HG02981 (cell line): ENCODE measurements around the gene NDUFS6.

Source experiments
- ATAC-seq: cut with Tn5 transposase; IDR thresholded peaks from one replicate; pipeline ENCODE4 v1.9.1; 2021; ENCODE audit warnings: mild to moderate bottlenecking, moderate library complexity; ENCODE audit not compliant: unreplicated experiment

Gene NDUFS6

DNA sequence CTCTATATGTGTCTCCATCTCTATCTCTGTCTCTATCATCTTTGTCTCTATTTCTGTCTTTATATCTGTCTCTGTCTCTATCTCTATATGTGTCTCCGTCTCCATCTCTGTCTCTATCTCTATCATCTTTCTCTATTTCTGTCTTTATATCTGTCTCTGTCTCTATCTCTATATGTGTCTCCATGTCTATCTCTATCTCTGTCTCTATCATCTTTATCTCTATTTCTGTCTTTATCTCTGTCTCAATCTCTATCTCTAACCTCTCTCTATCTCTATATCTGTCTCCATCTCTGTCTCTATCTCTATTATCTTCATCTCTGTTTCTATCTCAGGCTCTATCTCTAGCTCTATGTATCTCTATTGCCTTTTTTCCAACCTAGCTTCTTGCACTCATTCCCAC lies 44.5 kb downstream of the NDUFS6 start:
- no peak for ATAC-seq

DNA sequence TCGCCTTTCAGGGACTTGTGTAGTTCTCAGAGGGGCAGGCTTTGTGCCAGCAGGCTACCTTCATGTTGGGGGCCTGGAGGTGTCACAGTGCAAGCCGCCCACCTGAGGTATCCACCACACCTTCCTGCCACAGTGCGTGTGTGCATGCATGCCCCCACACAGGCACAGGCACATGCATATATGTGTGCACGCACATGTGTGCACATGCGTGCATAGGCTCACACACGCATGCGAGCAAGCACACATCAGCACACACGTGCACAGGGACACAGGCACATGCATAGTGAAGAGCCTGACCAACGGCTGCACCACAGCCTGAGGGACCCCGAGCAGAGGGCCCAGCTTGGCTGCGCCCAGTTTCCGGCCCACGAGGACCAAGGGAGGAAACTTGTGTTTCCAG lies 45.4 kb downstream of the NDUFS6 start:
- ATAC-seq: no peak

DNA sequence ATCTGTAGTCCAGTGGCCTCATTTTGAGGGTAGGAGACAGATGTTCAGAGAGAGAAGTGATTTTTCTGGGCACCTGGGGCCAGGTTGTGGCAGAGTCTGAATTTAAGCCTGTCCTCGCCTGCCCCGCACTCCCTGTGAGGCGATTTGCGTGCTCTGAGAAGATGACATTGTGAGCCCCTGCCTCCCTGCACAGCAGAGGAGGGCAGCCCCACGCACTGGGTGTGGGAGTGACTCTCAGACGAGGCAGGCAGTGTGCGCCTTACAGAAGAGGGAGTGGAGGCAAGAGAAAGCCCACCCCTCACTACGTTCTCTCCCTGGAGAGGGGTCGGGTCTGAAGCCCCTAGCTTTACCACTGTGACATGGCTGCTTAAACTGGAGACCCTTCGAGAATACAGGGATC lies 45.8 kb downstream of the NDUFS6 start:
- no peak for ATAC-seq

DNA sequence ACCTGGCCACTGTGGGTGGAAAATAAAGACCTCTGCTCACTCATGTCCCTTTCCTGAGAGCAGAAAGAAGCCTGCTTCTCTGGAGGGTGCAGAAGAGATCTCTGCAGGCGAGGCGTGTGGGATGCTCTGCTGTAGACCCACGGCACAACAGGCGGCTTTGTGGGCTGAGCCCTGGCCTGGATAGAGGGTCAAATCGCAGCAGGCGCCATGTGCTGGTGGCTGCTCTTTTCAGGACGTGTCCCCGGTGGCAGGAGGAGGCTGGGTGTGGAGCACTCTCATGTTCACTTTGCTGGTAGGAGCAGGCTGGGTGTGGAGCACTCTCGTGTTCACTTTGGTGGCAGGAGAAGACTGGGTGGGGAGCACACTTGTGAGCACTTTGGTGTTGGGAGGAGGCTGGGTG lies 46.4 kb downstream of the NDUFS6 start:
- no peak for ATAC-seq

DNA sequence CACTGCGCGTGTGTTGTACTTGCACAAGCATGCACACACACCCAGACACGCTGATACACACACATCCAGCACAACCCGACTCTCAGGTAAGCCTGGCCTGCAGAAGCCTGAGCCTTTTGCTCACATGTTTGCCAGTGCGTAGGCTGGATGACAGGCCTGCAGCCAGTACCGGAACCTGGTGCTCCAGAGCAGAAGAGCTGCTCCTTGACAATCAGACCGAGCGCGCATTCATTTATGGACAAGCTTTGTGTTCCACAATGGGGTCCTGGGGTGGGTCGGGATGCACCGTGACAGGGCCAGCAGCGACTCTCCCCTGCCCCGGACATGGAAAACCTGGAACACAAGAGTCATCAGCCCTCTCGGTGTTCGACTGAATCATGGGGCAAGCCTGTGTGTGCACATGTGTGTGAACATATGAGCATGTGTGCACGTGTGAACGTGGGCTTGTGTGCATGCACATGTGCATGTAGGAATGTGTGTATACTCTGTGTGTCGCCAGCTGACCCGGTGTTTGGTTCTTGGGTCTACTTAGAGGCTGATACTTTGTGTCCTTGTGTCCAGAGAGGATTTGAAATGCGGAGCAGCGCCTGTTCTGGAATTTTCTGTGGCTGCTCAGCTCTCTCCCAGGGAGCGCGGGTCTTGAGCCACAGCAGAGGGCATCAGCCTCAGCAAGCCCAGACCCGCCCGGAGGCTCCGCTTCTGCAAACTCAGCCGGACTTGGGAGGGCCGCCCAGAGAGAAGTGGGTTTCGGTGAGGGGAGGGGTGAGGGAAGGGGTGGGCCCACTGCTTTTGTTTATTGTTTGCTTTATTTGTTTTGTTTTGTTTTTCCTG lies 49.3 kb downstream of the NDUFS6 start:
- no peak for ATAC-seq

DNA sequence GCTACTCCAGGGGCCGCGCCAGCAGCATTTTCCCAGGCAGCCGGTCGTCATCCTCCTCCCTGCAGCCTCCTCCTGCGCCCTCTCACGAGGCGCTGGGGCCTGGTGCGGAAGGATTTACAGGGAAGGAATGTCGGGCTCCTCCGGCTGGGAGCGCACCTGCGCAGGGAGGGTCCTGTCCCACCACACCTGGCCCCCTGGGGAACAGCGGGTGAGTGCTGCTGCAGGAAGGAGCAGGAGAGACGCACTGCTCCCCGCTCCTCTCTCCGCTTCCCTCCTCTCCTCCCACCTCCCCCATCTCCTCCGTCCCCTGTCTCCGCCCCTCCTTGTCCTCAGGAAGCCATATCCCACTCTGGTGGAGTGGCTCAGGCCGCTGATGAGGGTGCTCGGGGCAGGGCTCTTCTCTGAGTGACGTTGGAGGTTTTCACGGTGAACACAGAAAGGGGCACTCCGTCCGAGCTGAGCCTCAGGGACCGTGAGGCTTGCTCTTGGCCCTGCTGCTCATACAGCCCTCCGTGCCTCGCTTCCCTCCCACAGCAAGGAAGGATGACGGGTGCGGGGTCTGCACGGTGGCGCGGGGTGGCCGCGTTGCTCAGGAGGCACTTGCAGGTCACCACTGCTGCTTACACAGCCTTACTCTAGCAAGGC lies 50.2 kb downstream of the NDUFS6 start:
- ATAC-seq: no peak

DNA sequence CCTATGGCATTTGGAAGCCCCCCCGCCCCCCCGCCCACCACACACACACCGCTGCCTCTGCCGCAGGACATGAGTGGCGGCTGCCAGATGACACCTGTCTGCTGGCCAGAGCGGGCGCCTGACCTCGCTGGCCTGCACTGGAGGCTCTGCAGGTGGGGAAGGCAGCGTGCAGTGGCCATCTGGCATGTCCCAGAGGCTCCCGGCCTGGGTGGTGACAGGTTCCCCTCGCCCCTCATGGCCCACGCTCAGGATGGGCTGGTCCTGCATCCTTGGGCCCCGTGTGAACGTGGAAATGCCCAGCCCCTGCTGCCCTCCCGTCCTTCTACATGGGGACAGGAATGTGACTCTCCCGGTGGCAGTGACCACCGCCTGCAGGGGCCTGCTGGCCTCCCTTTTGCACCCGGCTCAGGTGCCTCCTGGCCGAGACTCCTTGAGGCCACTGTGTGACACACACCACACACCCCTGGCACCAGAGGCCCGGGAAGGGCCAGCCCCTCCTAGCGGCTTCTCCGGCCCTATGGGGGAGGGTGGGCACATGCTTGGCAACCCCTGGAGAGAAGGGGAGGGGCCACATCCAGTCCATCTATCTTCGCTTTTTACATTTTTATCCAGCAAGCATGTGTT lies 51.2 kb downstream of the NDUFS6 start:
- ATAC-seq: no peak

DNA sequence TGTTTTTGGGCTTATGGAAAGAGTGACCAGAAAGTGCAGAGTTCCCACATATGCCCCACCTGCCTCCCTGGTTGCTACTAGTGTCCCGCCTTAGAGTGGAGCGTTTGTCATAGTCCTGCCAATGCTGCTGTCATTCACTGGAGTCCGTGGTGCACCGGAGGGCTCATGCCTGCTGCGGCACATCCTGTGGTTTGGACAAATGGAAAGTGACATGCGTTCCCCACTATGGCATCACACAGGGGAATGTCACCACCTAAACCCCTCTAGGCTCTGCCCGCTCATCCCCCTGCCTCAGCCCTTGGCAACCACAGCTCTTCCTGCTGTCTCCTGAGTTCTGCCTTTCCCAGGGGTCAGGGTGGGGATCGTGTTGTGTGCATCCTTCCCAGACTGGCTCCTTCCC lies 52.3 kb downstream of the NDUFS6 start:
- no peak for ATAC-seq

DNA sequence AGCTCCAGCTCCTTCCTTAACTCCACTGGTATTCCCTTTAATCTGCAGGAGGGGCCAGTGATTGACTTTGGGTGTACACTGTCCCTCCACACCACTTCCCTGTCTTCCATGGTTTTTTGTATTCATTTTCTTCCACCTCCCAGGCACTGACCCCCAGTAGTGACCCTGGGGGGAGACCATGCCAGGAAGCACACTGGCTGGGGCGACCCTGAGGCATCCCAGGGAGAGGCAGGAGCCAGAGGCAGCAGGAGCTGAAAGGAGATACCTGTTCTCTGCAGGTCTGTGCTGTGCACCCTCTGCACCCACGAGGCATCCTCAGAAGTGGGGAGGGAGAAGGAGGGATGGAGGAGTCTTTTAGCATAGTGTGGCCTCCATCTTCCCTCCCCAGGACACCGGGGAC lies 53.9 kb downstream of the NDUFS6 start:
- no peak for ATAC-seq

DNA sequence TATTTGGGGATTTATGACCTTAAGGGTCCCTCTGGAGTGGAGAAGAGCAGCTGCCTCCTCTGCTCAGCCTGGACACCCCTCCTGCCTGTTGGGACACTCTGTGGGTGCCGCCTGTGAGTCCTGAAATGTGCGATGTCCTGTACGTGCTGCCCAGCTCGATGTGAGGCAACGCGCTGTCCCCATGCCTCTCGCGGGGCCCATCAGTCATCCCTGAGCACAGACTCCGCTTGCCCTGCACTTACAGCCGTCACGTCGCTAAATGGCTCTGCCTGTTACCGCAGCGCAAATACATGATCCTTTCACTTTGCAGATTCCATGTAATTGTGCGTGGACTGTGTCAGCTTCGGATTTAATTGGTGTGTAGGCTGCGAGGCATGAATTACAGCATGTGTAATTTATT lies 54.4 kb downstream of the NDUFS6 start:
- ATAC-seq: no peak

DNA sequence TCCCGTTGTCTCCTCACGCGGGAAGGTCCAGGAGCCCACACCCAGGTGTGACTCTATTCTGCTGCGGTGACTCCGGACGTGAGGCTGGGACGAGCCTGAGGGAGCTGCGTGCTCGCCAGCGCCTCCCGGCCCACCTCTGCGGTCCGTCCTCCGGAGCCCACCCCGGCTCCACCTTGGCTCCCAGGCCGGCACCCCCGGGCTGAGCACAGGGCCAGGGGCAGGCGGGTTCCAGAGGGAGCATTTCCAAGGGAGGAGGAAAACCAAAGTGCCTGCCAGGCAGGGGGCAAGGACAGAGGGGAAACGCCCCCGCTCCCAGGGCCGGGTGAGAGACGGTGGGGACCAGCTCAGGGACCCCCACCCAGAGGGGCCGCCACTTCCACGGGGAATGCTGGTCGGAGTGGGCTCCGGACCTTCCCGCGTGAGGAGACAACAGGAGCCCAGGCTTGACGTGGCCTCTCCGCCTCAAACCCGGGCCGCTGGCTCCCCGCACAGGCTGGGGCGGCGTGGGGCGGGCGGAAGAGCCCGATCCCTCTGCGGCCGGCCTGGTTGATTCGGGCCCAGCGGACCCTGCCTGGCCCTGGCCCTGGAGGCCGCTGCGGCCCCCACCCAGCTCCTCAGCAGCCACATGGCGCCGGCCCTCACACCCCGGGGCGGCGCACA lies 55.5 kb downstream of the NDUFS6 start:
- no peak for ATAC-seq

DNA sequence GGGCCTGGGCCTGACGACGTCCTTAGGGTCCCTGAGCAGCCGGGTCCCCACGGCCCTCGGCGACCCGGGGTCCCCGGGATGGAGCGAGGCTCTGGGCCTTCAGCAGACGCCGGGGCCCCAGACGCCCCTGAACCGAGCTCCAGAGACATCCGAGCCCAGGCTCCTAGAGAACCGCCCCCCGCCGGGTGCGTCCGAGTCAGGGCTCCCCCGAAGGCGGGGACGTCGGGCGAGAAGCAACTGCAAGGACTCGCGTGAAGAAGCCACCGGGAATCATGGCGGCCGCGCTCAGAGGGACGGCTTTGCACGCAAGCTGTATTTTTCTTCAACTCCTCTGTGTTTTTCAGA lies 56.0 kb downstream of the NDUFS6 start:
- ATAC-seq: no peak

DNA sequence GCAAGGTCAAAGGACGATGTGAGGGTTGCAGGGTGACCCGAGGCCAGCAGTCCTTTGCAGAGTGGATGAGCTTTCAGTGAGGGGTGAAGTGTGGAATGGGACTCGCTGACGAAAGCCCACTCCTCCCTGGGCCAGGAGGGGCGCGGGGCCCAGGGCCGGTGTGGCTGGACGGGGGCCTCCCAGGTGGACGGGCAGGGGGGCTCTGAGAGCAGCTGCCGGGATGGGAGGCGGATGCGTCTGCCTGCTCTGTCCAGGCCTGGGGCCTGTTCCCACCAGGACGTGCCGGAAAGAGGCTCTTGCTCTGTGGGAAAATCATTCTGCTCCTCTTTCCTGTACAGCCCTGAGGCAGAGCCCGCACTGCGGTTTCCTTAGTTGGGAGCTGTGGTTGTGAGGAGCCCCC lies 57.2 kb downstream of the NDUFS6 start:
- no peak for ATAC-seq

DNA sequence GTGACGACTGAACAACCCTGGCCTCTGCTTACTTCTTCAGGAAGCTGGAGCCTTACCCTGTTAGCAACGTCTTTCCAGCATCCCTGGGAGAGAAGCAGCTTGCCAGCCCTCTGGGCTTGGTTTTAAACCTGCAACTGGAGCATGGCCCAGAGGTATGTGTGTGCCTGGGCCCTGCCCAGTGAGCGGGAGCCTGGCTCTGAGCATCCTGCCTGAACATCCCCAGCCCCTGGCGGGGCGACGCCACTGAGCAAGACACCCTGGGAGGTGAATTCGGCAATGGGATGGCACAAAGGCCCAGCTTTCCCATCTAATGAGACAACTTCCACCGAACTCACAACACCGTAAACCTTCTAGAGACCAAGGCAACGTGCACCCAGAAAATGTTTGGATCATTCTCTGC lies 57.9 kb downstream of the NDUFS6 start:
- ATAC-seq: no peak

DNA sequence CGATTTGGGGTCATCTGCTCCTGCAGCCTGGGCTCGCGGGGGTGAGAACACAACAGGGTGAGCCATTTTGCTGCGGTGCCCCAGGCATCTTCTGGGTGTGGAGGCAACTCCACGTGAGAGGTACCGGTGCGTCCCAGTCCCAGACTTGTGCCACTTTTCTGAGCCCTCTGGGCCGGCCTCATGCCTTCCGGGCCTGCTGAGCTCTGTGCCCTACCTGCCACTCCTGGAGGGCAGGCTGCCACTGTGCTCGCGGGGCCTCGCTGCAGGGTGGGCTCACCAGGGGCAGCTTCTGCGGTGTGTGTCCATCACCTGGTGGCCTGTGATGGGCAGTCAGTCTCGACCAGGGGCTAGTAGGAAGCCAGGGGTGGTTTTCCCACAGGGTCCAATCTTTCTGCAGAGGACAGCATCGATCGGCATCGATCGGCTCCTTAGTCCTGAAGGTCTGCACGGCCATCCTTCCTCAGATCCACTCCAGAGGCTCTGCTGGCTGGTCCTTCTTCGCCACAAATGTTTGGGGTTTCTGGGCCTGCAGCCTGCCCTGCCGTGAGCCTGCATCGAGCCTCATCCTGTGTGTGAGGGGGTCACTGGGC lies 58.9 kb downstream of the NDUFS6 start:
- ATAC-seq: no peak

DNA sequence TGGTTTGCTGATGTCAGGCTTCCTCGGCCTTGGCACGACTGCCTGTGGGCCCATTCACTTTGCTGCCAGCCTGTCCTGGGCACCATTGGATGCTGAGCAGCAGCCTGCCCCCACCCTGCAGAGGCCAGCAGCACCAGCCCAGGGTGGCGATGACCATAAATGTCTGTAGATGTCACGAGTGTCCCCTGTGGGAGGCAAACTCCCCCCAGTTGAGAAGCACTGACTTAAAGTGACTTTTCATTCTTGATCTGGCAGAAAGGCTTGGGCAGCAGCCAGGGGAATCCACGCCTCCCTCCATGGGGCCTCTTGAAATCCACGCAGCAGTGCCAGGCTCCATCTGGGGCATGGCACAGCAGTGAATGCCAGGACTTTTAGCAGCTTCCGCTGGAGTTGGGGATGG lies 59.7 kb downstream of the NDUFS6 start:
- no peak for ATAC-seq

DNA sequence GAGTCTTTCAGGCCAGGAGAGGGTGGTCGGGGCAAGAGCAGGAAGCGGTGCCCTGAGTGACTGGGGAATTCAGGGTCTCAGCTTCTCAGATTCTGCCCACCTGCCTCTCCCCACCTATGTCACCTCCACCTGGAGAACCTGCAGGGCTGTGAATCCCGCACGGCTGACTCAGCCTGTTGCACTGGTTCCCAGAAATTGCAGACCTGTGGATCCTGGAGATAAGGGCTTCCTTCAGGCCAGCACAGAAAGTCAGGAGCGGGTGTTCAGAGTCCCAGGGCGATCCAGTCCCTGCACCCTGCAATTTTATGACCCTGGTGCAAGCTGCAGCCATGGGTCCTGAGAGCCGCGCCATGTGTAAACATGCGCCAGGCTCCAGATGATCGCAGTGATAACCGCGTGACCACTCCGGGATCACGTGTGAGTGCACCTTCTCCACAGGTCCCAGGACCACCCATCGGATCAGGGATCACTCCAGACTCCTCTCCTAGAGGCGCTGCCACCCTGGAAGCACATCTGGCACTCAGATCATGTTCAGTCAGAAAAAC lies 63.8 kb downstream of the NDUFS6 start:
- no peak for ATAC-seq

DNA sequence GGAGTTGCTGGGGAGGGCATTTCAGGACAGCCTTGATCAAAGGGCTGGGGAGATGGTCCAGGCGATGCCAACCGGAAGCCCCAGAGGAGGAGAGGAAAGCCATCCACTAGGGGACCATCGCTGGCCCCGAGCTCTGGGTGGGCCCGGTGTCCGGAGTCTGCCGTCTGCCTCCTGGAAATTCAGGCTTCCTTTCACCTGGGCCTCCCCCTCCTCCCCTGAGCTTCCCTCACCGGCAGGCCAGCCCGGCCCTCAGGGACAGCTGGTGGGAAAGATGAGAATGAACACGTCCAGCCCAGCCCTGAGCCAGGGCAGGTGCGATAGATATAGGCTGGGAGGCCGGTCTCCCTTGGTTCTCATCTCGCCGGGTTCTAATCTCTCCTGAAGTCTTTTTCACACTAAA lies 64.3 kb downstream of the NDUFS6 start:
- no peak for ATAC-seq
